Activated CD8-positive, alpha-beta T cell treated with anti-CD3 and anti-CD28 coated beads, Interleukin-2, amount 10 ng/mL, durations not matched to agents 7 days and 5 days (primary cell): ENCODE data around the gene FAM89A. TPM values are rescaled to one million over a fixed set of nuclear protein-coding genes. Genes with fewer than 3 reads are reported as not detected.
"Not testable (repeated sequence)": the region's sequence is repeated elsewhere in the genome, so short reads cannot be mapped to it uniquely, and the experiment has no call there.

Source experiments
- ATAC-seq: fragments of 150-1000 bp; cut with Tn5 transposase; one replicate; pipeline ENCODE4 v1.10.0; 2021; ENCODE audit warnings: moderate library complexity
- CTCF ChIA-PET: fragments of 350-600 bp; sonication (Branson Sonifier 250); formaldehyde crosslinking; loops from one replicate; lab custom pipeline; 2021; ENCODE audit warnings: antibody characterized with exemption; lab: Charles Lee
- POLR2A ChIA-PET: fragments of 350-600 bp; sonication (Branson Sonifier 250); formaldehyde crosslinking; loops from one replicate; lab custom pipeline; 2021; ENCODE audit warnings: antibody characterized with exemption; lab: Charles Lee
- DNase-seq: peaks from one replicate; pipeline ENCODE4 v3.0.0-alpha.2; 2020
- H3K27ac Mint-ChIP-seq: one replicate; pipeline ENCODE4 v1.8.0; 2021; ENCODE audit warnings: mild to moderate bottlenecking, mixed read lengths
- H3K27me3 Mint-ChIP-seq: one replicate; pipeline ENCODE4 v1.8.0; 2021; ENCODE audit warnings: low read depth, mixed read lengths
- H3K36me3 Mint-ChIP-seq: one replicate; pipeline ENCODE4 v1.8.0; 2021; ENCODE audit warnings: low read depth, mixed read lengths
- H3K4me1 Mint-ChIP-seq: one replicate; pipeline ENCODE4 v1.8.0; 2021; ENCODE audit warnings: low read depth, mixed read lengths
- H3K4me3 Mint-ChIP-seq: one replicate; pipeline ENCODE4 v1.8.0; 2021; ENCODE audit warnings: mild to moderate bottlenecking, mixed read lengths
- H3K9me3 Mint-ChIP-seq: one replicate; pipeline ENCODE4 v1.8.0; 2022; ENCODE audit warnings: mixed read lengths; ENCODE audit not compliant: insufficient read depth
- total RNA-seq, 2 experiments: library from RNA; stranded (reverse); gene quantifications; one replicate each; pipeline ENCODE4 v1.2.3, GENCODE V29; 2021

Gene FAM89A
- total RNA-seq, 2 experiments from 2014 or later, result 5.7 to 6.1 TPM

GRCh38 chr1:231011963-231012362 lies 28.1 kb downstream of the FAM89A start:
- H3K4me1 Mint-ChIP-seq, result no peaks in the 10 kb centered on the region
- ChIA-PET POLR2A (no interaction called here), CTCF (no interaction called here)
- no peaks in the 10 kb centered on the region for H3K9me3 Mint-ChIP-seq
- H3K27me3 Mint-ChIP-seq, result no peaks in the 10 kb centered on the region
- H3K27ac Mint-ChIP-seq, result no peak overlapping the region
- no peak for DNase-seq
- no peak for ATAC-seq
- H3K4me3 Mint-ChIP-seq, result no peak overlapping the region
- H3K36me3 Mint-ChIP-seq, result no peaks in the 10 kb centered on the region

- ChIA-PET POLR2A (no interaction called here), CTCF (no interaction called here)
- no peak overlapping the region for H3K4me3 Mint-ChIP-seq
- H3K4me1 Mint-ChIP-seq, result no peaks in the 10 kb centered on the region
- DNase-seq (no peak), ATAC-seq (no peak)
- no peaks in the 10 kb centered on the region for H3K27me3 Mint-ChIP-seq
- H3K36me3 Mint-ChIP-seq, result no peaks in the 10 kb centered on the region
- H3K27ac Mint-ChIP-seq, result no peak overlapping the region
- H3K9me3 Mint-ChIP-seq, result peaks cover 4% of the 10 kb centered on the region
Observed at GRCh38 chr1:231011360-231011759, 28.7 kb downstream of the FAM89A start.

GRCh38 chr1:231007535-231007934 lies 32.5 kb downstream of the FAM89A start:
- CTCF ChIA-PET, DNase-seq, ATAC-seq, H3K27me3 Mint-ChIP-seq, H3K4me1 Mint-ChIP-seq, H3K27ac Mint-ChIP-seq, POLR2A ChIA-PET, H3K4me3 Mint-ChIP-seq: not testable (repeated sequence)
- Mint-ChIP-seq H3K36me3 (peaks cover 16% of the 10 kb centered on the region), H3K9me3 (peaks cover 31% of the 10 kb centered on the region)

GRCh38 chr1:231001892-231002291 lies 38.2 kb downstream of the FAM89A start:
- CTCF ChIA-PET, result no interaction called here

GRCh38 chr1:231000639-231001038 lies 39.4 kb downstream of the FAM89A start:
- CTCF ChIA-PET, result no interaction called here
- H3K27ac Mint-ChIP-seq, result no peak overlapping the region
- peaks cover 24% of the 10 kb centered on the region for H3K9me3 Mint-ChIP-seq
- DNase-seq, result no peak
- no peak overlapping the region for H3K4me3 Mint-ChIP-seq
- no peaks in the 10 kb centered on the region for H3K4me1 Mint-ChIP-seq
- no peak for ATAC-seq
- POLR2A ChIA-PET, result no interaction called here
- H3K27me3 Mint-ChIP-seq, result peaks cover 3% of the 10 kb centered on the region
- peaks cover 39% of the 10 kb centered on the region for H3K36me3 Mint-ChIP-seq

More at GRCh38 chr1:231001892-231002291, 38.2 kb downstream of the FAM89A start:
- ATAC-seq (no peak), DNase-seq (no peak)
- POLR2A ChIA-PET, result no interaction called here
- Mint-ChIP-seq H3K9me3 (peaks cover 31% of the 10 kb centered on the region), H3K27ac (peak overlapping the region; percentile 8), H3K36me3 (peaks cover 35% of the 10 kb centered on the region), H3K4me3 (no peak overlapping the region), H3K4me1 (no peaks in the 10 kb centered on the region), H3K27me3 (peaks cover 3% of the 10 kb centered on the region)

- Mint-ChIP-seq H3K36me3 (peaks cover 39% of the 10 kb centered on the region), H3K27me3 (peaks cover 3% of the 10 kb centered on the region), H3K27ac (no peak overlapping the region), H3K4me1 (no peaks in the 10 kb centered on the region), H3K9me3 (peaks cover 20% of the 10 kb centered on the region), H3K4me3 (no peak overlapping the region)
- CTCF ChIA-PET, result no interaction called here
- DNase-seq (no peak), ATAC-seq (no peak)
- POLR2A ChIA-PET, result no interaction called here
Observed at GRCh38 chr1:231000201-231000600, 39.9 kb downstream of the FAM89A start.

GRCh38 chr1:230994860-230995259 lies 45.2 kb downstream of the FAM89A start:
- ChIA-PET CTCF (interaction anchor here (2.1 kb wide), 1 partner anchor 97 kb away, joined by 6 read pairs; no protein-coding TSS in a partner anchor), POLR2A (no interaction called here)
- H3K36me3 Mint-ChIP-seq, result peaks cover 29% of the 10 kb centered on the region
- DNase-seq (no peak), ATAC-seq (no peak)
- H3K4me1 Mint-ChIP-seq, result no peaks in the 10 kb centered on the region
- no peaks in the 10 kb centered on the region for H3K27me3 Mint-ChIP-seq
- no peak overlapping the region for H3K4me3 Mint-ChIP-seq
- no peak overlapping the region for H3K27ac Mint-ChIP-seq
- H3K9me3 Mint-ChIP-seq, result no peaks in the 10 kb centered on the region

- Mint-ChIP-seq H3K27ac (no peak overlapping the region), H3K36me3 (peaks cover 26% of the 10 kb centered on the region), H3K4me1 (no peaks in the 10 kb centered on the region), H3K4me3 (no peak overlapping the region), H3K9me3 (no peaks in the 10 kb centered on the region), H3K27me3 (no peaks in the 10 kb centered on the region)
- no peak for DNase-seq
- CTCF ChIA-PET, result interaction anchor here (1.3 kb wide), 1 partner anchor 10 kb away, joined by 5 read pairs; no protein-coding TSS in a partner anchor
- ATAC-seq, result no peak
- POLR2A ChIA-PET, result no interaction called here
Observed at GRCh38 chr1:230992100-230992774, 47.8 kb downstream of the FAM89A start.

GRCh38 chr1:230987448-230987847 lies 52.6 kb downstream of the FAM89A start:
- no peak overlapping the region for H3K4me3 Mint-ChIP-seq
- H3K9me3 Mint-ChIP-seq, result no peaks in the 10 kb centered on the region
- ATAC-seq, result no peak
- ChIA-PET POLR2A (no interaction called here), CTCF (no interaction called here)
- no peaks in the 10 kb centered on the region for H3K4me1 Mint-ChIP-seq
- no peak overlapping the region for H3K27ac Mint-ChIP-seq
- DNase-seq, result no peak
- H3K36me3 Mint-ChIP-seq, result peaks cover 31% of the 10 kb centered on the region
- no peaks in the 10 kb centered on the region for H3K27me3 Mint-ChIP-seq

GRCh38 chr1:230986976-230987375 lies 53.1 kb downstream of the FAM89A start:
- no peaks in the 10 kb centered on the region for H3K27me3 Mint-ChIP-seq
- POLR2A ChIA-PET, result no interaction called here
- H3K4me3 Mint-ChIP-seq, result no peak overlapping the region
- CTCF ChIA-PET, result no interaction called here
- H3K4me1 Mint-ChIP-seq, result no peaks in the 10 kb centered on the region
- no peaks in the 10 kb centered on the region for H3K9me3 Mint-ChIP-seq
- ATAC-seq (no peak), DNase-seq (no peak)
- H3K27ac Mint-ChIP-seq, result no peak overlapping the region
- peaks cover 27% of the 10 kb centered on the region for H3K36me3 Mint-ChIP-seq

GRCh38 chr1:230985711-230986110 lies 54.3 kb downstream of the FAM89A start:
- H3K9me3 Mint-ChIP-seq, result no peaks in the 10 kb centered on the region
- no peaks in the 10 kb centered on the region for H3K27me3 Mint-ChIP-seq
- H3K4me3 Mint-ChIP-seq, result no peak overlapping the region
- DNase-seq (no peak), ATAC-seq (no peak)
- ChIA-PET CTCF (interaction anchor here (0.8 kb wide), 1 partner anchor 153 kb away, joined by 3 read pairs; no protein-coding TSS in a partner anchor), POLR2A (no interaction called here)
- H3K27ac Mint-ChIP-seq, result no peak overlapping the region
- H3K36me3 Mint-ChIP-seq, result peaks cover 20% of the 10 kb centered on the region
- no peaks in the 10 kb centered on the region for H3K4me1 Mint-ChIP-seq

- DNase-seq, H3K4me1 Mint-ChIP-seq, POLR2A ChIA-PET, H3K27me3 Mint-ChIP-seq, H3K27ac Mint-ChIP-seq, H3K4me3 Mint-ChIP-seq, H3K9me3 Mint-ChIP-seq, ATAC-seq: not testable (repeated sequence)
- peaks cover 20% of the 10 kb centered on the region for H3K36me3 Mint-ChIP-seq
- CTCF ChIA-PET, result interaction anchor here (0.8 kb wide), 1 partner anchor 154 kb away, joined by 3 read pairs; no protein-coding TSS in a partner anchor
Observed at GRCh38 chr1:230984622-230985515, 55.2 kb downstream of the FAM89A start.
